ENCODE measurements around the gene HSD11B2. TPM values are rescaled to one million over a fixed set of nuclear protein-coding genes. Genes with fewer than 3 reads are reported as not detected.
A peak's percentile ranks its signal among the peaks of the same experiment; 100 is the strongest.

HSD11B2 gene
- total RNA-seq, 1 experiment from 2014 or later = 33.4 TPM

- ChIA-PET POLR2A (interaction anchor here (0.6 kb wide), 1 partner anchor 50 kb away, joined by 4 read pairs; no protein-coding TSS in a partner anchor), CTCF (interaction anchor here (0.6 to 5.1 kb wide), 8 partner anchors 13 to 122 kb away, joined by 3 to 44 read pairs (median 4); partner anchors contain the start of genes KCTD19 and LRRC36)
- Mint-ChIP-seq H3K27me3 (ENCODE audit: low read depth) (peaks cover 24% of the 10 kb centered on the region), H3K4me3 (no peak overlapping the region), H3K4me1 (peaks cover 15% of the 10 kb centered on the region), H3K27ac (no peak overlapping the region), H3K36me3 (no peaks in the 10 kb centered on the region), H3K9me3 (no peaks in the 10 kb centered on the region)
- TF ChIP-seq SMAD4 (CRISPR knock-in tag; IDR thresholded peaks at IDR 0.05) = no peak
- TF ChIP-seq SMAD3 (CRISPR knock-in tag; IDR thresholded peaks at IDR 0.05; ENCODE audit: borderline replicate concordance) = no peak
- no peak for TF ChIP-seq ERG (CRISPR knock-in tag; IDR thresholded peaks at IDR 0.05)
- TF ChIP-seq NFATC4 (CRISPR knock-in tag; IDR thresholded peaks at IDR 0.05) = no peak
- no peak for TF ChIP-seq ZNF671 (CRISPR knock-in tag; IDR thresholded peaks at IDR 0.05)
- TF ChIP-seq FOXK1 (CRISPR knock-in tag; IDR thresholded peaks at IDR 0.05) = no peak
- no peak for TF ChIP-seq E2F4 (CRISPR knock-in tag; IDR thresholded peaks at IDR 0.05; ENCODE audit: borderline replicate concordance, low read depth)
- no peak for TF ChIP-seq ZNF232 (CRISPR knock-in tag; IDR thresholded peaks at IDR 0.05)
- no peak for TF ChIP-seq FOXP1 (CRISPR knock-in tag; IDR thresholded peaks at IDR 0.05; ENCODE audit: borderline replicate concordance)
- no peak for TF ChIP-seq ZNF423 (CRISPR knock-in tag; IDR thresholded peaks at IDR 0.05)
- no peak for TF ChIP-seq ATF2 (CRISPR knock-in tag; IDR thresholded peaks at IDR 0.05; ENCODE audit: borderline replicate concordance, low read depth)
- TF ChIP-seq USF1 (CRISPR knock-in tag; IDR thresholded peaks at IDR 0.05) = no peak
- DNase-seq (ENCODE audit: low spot score) = no peak
- ATAC-seq = peak; percentile 35
Measured at GRCh38 chr16:67386861-67387455, 44.0 kb upstream of the HSD11B2 start.

- peaks cover 30% of the 10 kb centered on the region for H3K27me3 Mint-ChIP-seq (ENCODE audit: low read depth)
- CTCF ChIA-PET = interaction anchor here (0.6 to 5.1 kb wide), 9 partner anchors 12 to 123 kb away, joined by 3 to 44 read pairs (median 4); partner anchors contain the start of genes KCTD19 and LRRC36
- H3K27ac Mint-ChIP-seq = no peak overlapping the region
- ATAC-seq (peak; percentile 57), DNase-seq (ENCODE audit: low spot score) (no peak)
- no peak overlapping the region for H3K4me3 Mint-ChIP-seq
- peaks cover 15% of the 10 kb centered on the region for H3K4me1 Mint-ChIP-seq
- no peaks in the 10 kb centered on the region for H3K36me3 Mint-ChIP-seq
- no peak for TF ChIP-seq CREB1 (CRISPR knock-in tag; IDR thresholded peaks at IDR 0.05)
- no peak for TF ChIP-seq USF1 (CRISPR knock-in tag; IDR thresholded peaks at IDR 0.05)
- TF ChIP-seq HMGA2 (CRISPR knock-in tag; IDR thresholded peaks at IDR 0.05) = no peak
- TF ChIP-seq NR1H2 (CRISPR knock-in tag; IDR thresholded peaks at IDR 0.05) = no peak
- no peak for TF ChIP-seq ZBTB21 (CRISPR knock-in tag; IDR thresholded peaks at IDR 0.05; ENCODE audit: borderline replicate concordance)
- TF ChIP-seq GRHL2 (CRISPR knock-in tag; IDR thresholded peaks at IDR 0.05; ENCODE audit: insufficient replicate concordance, severe bottlenecking) = no peak
- TF ChIP-seq ZNF138 (CRISPR knock-in tag; conservative IDR thresholded peaks at IDR 0.05) = no peak
- no peak for TF ChIP-seq GTF2I (CRISPR knock-in tag; conservative IDR thresholded peaks at IDR 0.05)
- no peak for TF ChIP-seq ATF3 (CRISPR knock-in tag; conservative IDR thresholded peaks at IDR 0.05)
- TF ChIP-seq TEAD1 (CRISPR knock-in tag; IDR thresholded peaks at IDR 0.05) = no peak
- TF ChIP-seq GABPB1 (CRISPR knock-in tag; IDR thresholded peaks at IDR 0.05) = no peak
- H3K9me3 Mint-ChIP-seq = no peaks in the 10 kb centered on the region
- POLR2A ChIA-PET = no interaction called here
Measured at GRCh38 chr16:67387479-67388079, 43.3 kb upstream of the HSD11B2 start.
